Activated T-cell treated with anti-CD3 and anti-CD28 coated beads, Interleukin-2, amount 50 U/mL, for 72 hours (primary cell): ENCODE results near the gene CDADC1. TPM values are rescaled to one million over a fixed set of nuclear protein-coding genes. Genes with fewer than 3 reads are reported as not detected.

Experiments used
- ATAC-seq, 2 donors: fragments of 150-1000 bp; cut with Tn5 transposase; replicated peaks in 1 of 2; 2 replicates each; pipeline ENCODE4 v1.10.0; 2021; ENCODE audit warnings: moderate library complexity in 2 of 2, mild to moderate bottlenecking in 1 of 2
- DNase-seq, 2 donors: peaks; one replicate each; pipeline ENCODE4 v3.0.0; 2021 to 2022; ENCODE audit warnings: mixed read lengths in 1 of 2
- H3K27ac Mint-ChIP-seq: one replicate; pipeline ENCODE4 v1.8.0; 2022; ENCODE audit warnings: mild to moderate bottlenecking, moderate library complexity, mixed read lengths
- H3K27me3 Mint-ChIP-seq: one replicate; pipeline ENCODE4 v1.8.0; 2022; ENCODE audit warnings: low read depth, mixed read lengths
- H3K36me3 Mint-ChIP-seq, 2 donors: one replicate each; pipeline ENCODE4 v1.8.0; 2022; ENCODE audit warnings: mixed read lengths in 2 of 2, mild to moderate bottlenecking in 1 of 2; ENCODE audit not compliant: insufficient read depth in 2 of 2
- H3K4me1 Mint-ChIP-seq: one replicate; pipeline ENCODE4 v1.8.0; 2022; ENCODE audit warnings: low read depth, mixed read lengths
- H3K4me3 Mint-ChIP-seq, 2 donors: one replicate each; pipeline ENCODE4 v1.8.0; 2022; ENCODE audit warnings: mild to moderate bottlenecking in 2 of 2, mixed read lengths in 2 of 2, moderate library complexity in 2 of 2
- H3K9me3 Mint-ChIP-seq, 2 donors: one replicate each; pipeline ENCODE4 v1.8.0; 2022; ENCODE audit warnings: mixed read lengths in 2 of 2
- total RNA-seq, 2 donors: library from RNA; stranded (reverse); gene quantifications; one replicate each; pipeline ENCODE4 v1.2.3, GENCODE V29; 2022

Gene CDADC1
- total RNA-seq, 2 donors from 2014 or later: 13.4 to 14.8 TPM

DNA sequence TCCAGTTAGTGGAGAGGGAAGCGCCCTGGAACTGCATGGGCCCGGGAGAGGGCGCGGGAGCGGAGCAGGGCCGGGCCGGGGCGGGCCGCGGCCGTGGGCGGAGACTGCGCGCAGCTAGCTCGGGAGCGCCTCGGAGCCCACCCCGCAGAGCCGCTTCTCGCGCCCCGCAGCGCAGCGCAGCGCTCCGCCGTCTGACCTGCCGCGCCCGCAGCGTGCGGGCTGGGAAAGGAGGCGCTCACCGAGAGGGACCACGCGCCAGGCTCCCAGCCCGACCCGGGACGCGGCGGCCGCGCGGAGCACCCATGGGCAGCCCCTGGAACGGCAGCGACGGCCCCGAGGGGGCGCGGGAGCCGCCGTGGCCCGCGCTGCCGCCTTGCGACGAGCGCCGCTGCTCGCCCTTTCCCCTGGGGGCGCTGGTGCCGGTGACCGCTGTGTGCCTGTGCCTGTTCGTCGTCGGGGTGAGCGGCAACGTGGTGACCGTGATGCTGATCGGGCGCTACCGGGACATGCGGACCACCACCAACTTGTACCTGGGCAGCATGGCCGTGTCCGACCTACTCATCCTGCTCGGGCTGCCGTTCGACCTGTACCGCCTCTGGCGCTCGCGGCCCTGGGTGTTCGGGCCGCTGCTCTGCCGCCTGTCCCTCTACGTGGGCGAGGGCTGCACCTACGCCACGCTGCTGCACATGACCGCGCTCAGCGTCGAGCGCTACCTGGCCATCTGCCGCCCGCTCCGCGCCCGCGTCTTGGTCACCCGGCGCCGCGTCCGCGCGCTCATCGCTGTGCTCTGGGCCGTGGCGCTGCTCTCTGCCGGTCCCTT is 27.5 kb upstream of the CDADC1 start, which contains the start of gene MLNR:
Gene MLNR, plus strand, starts transcription at position 303 of the 820 bp plus-strand sequence. Its CDS starts 0 bp downstream, at position 303.
- DNase-seq (peak; percentile 62 to 67), ATAC-seq (peak; percentile 78)
- no peaks in the 10 kb centered on the region for H3K9me3 Mint-ChIP-seq
- peaks cover 63% of the 10 kb centered on the region for H3K27me3 Mint-ChIP-seq
- peak within 1 kb of the TSS; percentile 81 to 87 for H3K4me3 Mint-ChIP-seq
- H3K4me1 Mint-ChIP-seq: peaks cover 11% of the 10 kb centered on the region
- peak within 1 kb of the TSS; percentile 53 for H3K27ac Mint-ChIP-seq
- H3K36me3 Mint-ChIP-seq: peaks cover 0 to 4% of the 10 kb centered on the region in 2 donors

DNA sequence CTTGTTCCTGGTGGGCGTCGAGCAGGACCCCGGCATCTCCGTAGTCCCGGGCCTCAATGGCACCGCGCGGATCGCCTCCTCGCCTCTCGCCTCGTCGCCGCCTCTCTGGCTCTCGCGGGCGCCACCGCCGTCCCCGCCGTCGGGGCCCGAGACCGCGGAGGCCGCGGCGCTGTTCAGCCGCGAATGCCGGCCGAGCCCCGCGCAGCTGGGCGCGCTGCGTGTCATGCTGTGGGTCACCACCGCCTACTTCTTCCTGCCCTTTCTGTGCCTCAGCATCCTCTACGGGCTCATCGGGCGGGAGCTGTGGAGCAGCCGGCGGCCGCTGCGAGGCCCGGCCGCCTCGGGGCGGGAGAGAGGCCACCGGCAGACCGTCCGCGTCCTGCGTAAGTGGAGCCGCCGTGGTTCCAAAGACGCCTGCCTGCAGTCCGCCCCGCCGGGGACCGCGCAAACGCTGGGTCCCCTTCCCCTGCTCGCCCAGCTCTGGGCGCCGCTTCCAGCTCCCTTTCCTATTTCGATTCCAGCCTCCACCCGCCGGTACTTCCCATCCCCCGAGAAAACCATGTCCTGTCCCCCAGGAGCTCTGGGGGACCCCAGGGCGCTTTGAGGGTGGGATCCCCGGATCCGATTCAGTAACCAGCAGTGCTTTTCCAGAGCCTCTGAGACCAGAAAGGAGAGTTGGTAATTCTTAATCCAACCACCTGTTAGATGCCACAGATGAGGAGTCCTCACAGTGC is 26.7 kb upstream of the CDADC1 start:
- peak; percentile 57 for ATAC-seq
- H3K9me3 Mint-ChIP-seq: no peaks in the 10 kb centered on the region
- H3K4me3 Mint-ChIP-seq: peak overlapping the region; percentile 81 to 87
- DNase-seq: peak; percentile 34 to 43
- H3K36me3 Mint-ChIP-seq: peaks cover 0 to 4% of the 10 kb centered on the region in 2 donors
- H3K4me1 Mint-ChIP-seq: peaks cover 10% of the 10 kb centered on the region
- H3K27ac Mint-ChIP-seq: no peak overlapping the region
- peaks cover 64% of the 10 kb centered on the region for H3K27me3 Mint-ChIP-seq

GRCh38 chr13:49221590-49221965 is 26.1 kb upstream of the CDADC1 start:
- Mint-ChIP-seq H3K27me3 (peaks cover 64% of the 10 kb centered on the region), H3K4me3 (peak overlapping the region; percentile 81 to 87), H3K27ac (no peak overlapping the region), H3K4me1 (peaks cover 10% of the 10 kb centered on the region), H3K36me3 (peaks cover 0 to 4% of the 10 kb centered on the region in 2 donors), H3K9me3 (no peaks in the 10 kb centered on the region)
- DNase-seq (no peak), ATAC-seq (no peak)

DNA sequence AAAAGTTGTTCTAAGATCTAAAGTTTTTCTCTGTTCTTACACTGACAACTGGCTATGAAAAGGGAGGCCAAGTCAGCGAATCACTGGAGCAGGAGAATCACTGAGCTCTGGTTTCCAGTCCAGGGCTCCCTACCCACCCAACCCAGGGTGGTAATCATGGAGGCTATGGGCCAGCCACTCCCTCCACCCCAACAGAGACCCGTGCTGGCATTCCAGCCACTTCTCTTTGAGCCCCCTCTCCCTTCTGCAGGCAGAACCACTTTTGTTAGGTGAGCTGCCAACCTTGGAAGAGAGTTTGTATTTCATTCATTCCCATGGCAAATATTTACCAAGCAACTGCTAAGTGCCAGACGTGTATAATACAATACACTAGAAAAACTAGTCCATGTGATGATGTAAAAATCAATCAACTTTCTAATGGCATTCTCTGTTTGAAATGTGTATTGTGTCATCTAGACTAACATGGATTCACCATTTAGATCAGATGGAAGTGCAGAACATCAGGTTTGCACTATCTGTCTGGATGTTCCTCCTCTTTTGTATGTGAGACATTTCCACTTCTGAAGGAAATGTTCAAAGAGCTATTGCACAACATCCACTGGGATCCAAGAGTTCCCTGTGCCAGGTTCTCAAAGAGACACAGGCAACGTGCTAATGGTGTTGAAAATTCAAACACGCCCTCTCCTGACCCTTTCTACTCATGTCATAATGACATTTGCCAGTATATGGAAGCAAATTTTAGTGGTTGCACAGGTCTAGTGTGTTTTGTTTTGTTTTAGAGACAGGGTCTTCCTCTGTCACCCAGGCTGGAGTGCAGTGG is 22.3 kb upstream of the CDADC1 start:
- DNase-seq (no peak), ATAC-seq (no peak)
- Mint-ChIP-seq H3K27me3 (peaks cover 31% of the 10 kb centered on the region), H3K9me3 (no peaks in the 10 kb centered on the region), H3K4me3 (no peak overlapping the region), H3K27ac (no peak overlapping the region), H3K4me1 (peaks cover 4% of the 10 kb centered on the region), H3K36me3 (peaks cover 0 to 2% of the 10 kb centered on the region in 2 donors)

GRCh38 chr13:49226613-49227012 is 21.1 kb upstream of the CDADC1 start:
- ATAC-seq (no peak), DNase-seq (no peak)
- no peak overlapping the region for H3K27ac Mint-ChIP-seq
- no peak overlapping the region for H3K4me3 Mint-ChIP-seq
- no peaks in the 10 kb centered on the region for H3K36me3 Mint-ChIP-seq
- no peaks in the 10 kb centered on the region for H3K9me3 Mint-ChIP-seq
- no peaks in the 10 kb centered on the region for H3K4me1 Mint-ChIP-seq
- H3K27me3 Mint-ChIP-seq: peaks cover 25% of the 10 kb centered on the region

GRCh38 chr13:49234741-49235140 is 13.0 kb upstream of the CDADC1 start:
- no peak for DNase-seq
- peaks cover 13% of the 10 kb centered on the region for H3K27me3 Mint-ChIP-seq
- no peak overlapping the region for H3K27ac Mint-ChIP-seq
- no peaks in the 10 kb centered on the region for H3K36me3 Mint-ChIP-seq
- no peaks in the 10 kb centered on the region for H3K4me1 Mint-ChIP-seq
- no peak for ATAC-seq
- H3K4me3 Mint-ChIP-seq: no peak overlapping the region
- H3K9me3 Mint-ChIP-seq: no peaks in the 10 kb centered on the region

DNA sequence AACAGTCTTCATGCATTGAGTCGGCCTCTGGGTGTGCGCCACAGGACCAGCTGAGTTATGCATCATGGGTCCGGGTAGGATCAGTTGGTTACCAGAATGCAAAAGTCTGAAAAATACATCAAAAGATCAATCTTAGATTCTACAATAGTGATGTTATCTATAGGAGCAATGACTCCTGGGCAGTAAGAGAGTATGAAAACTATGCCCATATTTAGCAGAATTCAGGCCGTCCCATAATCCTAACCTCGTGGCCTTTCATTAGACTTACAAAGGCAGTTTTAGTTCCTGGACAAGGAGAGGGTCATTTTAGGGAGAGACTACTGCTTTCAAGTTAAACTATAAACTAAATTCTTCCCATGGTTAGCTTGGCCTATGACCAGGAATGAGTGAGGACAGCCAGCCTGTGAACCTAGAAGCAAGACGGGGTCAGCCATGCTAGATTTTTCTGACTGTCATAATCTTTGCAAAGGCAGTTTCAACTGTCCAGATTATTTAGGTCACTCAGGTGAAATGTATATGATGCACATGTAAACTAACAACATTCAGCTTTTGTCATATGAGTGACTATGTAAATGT is 11.8 kb upstream of the CDADC1 start:
- DNase-seq: no peak
- Mint-ChIP-seq H3K4me3 (no peak overlapping the region), H3K27me3 (peaks cover 13% of the 10 kb centered on the region), H3K27ac (no peak overlapping the region), H3K36me3 (no peaks in the 10 kb centered on the region), H3K9me3 (no peaks in the 10 kb centered on the region), H3K4me1 (no peaks in the 10 kb centered on the region)
- ATAC-seq: no peak

GRCh38 chr13:49238621-49239020 is 9.1 kb upstream of the CDADC1 start:
- Mint-ChIP-seq H3K27me3 (peaks cover 11% of the 10 kb centered on the region), H3K27ac (no peak overlapping the region), H3K9me3 (no peaks in the 10 kb centered on the region)

DNA sequence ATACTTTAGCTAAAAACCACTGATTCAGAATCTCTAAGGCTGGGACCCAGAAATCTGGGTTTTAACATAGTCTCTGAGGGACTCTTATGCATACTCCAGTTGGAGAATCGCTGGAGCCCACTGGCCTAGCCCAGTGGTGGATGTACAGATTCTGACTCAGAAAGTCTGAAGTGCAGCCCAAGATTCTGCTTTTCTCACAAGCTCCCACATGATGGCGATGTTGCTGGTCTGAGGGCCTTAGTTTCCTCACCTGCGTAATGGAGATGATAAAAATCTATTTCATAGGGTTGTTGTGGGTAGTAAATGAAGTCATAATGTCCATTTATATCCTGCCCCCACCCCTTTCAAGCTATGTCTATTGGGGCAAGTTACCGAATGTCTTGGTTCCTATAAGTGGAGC is 7.7 kb upstream of the CDADC1 start:
- H3K36me3 Mint-ChIP-seq: no peaks in the 10 kb centered on the region

More at GRCh38 chr13:49238621-49239020, 9.1 kb upstream of the CDADC1 start:
- ATAC-seq: no peak
- H3K36me3 Mint-ChIP-seq: no peaks in the 10 kb centered on the region
- H3K4me3 Mint-ChIP-seq: no peak overlapping the region
- DNase-seq: no peak
- no peaks in the 10 kb centered on the region for H3K4me1 Mint-ChIP-seq

DNA sequence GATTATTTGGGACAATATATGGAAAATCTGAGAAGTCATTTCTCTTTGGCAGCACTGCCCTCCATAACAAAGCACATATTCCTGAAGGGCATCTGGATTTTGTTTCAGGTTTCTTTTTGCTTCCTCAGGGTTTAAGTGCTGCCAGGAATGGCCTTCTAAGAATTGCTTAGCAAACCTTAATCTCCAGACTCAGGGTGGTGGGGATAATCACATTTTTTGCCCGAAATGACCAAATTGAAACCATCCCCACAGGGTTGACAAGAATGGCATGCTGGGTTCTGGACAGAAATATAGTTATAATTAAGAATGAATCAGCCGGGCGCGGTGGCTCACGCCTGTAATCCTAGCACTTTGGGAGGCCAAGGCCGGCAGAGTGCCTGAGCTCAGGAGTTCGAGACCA is 6.4 kb upstream of the CDADC1 start:
- peaks cover 22% of the 10 kb centered on the region for H3K27me3 Mint-ChIP-seq
- no peak overlapping the region for H3K4me3 Mint-ChIP-seq
- DNase-seq (no peak), ATAC-seq (no peak)
- H3K27ac Mint-ChIP-seq: no peak overlapping the region
- H3K36me3 Mint-ChIP-seq: no peaks in the 10 kb centered on the region
- no peaks in the 10 kb centered on the region for H3K4me1 Mint-ChIP-seq
- H3K9me3 Mint-ChIP-seq: no peaks in the 10 kb centered on the region

More for the DNA sequence above, 7.7 kb upstream of the CDADC1 start:
- no peaks in the 10 kb centered on the region for H3K9me3 Mint-ChIP-seq
- H3K4me3 Mint-ChIP-seq: no peak overlapping the region
- H3K27ac Mint-ChIP-seq: no peak overlapping the region
- ATAC-seq (peak; percentile 80 to 86), DNase-seq (peak; percentile 45 to 51)
- no peaks in the 10 kb centered on the region for H3K4me1 Mint-ChIP-seq
- H3K27me3 Mint-ChIP-seq: peaks cover 19% of the 10 kb centered on the region

DNA sequence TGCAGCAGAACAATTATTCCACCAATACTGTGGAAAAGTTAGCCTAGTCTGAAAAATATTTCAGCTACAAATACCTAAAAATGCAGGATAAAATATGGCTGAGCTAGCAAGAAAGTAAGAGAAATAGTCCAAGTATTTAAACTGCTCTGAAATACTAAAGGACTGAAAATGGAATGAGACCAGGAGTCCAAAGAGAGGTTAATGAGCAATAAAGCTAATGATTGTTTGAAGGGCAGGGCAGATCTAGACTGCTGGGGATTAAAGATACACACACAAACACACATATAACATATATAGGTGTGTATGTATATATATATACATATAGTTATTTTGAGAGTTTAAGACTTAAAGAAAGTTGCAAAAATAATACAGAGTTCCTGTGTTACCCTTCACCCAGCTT is 2.6 kb upstream of the CDADC1 start:
- Mint-ChIP-seq H3K27me3 (peaks cover 15% of the 10 kb centered on the region), H3K4me1 (peaks cover 19% of the 10 kb centered on the region), H3K36me3 (peaks cover 5 to 7% of the 10 kb centered on the region in 2 donors), H3K27ac (no peak overlapping the region), H3K4me3 (no peak overlapping the region), H3K9me3 (no peaks in the 10 kb centered on the region)
- no peak for ATAC-seq
- DNase-seq: no peak

DNA sequence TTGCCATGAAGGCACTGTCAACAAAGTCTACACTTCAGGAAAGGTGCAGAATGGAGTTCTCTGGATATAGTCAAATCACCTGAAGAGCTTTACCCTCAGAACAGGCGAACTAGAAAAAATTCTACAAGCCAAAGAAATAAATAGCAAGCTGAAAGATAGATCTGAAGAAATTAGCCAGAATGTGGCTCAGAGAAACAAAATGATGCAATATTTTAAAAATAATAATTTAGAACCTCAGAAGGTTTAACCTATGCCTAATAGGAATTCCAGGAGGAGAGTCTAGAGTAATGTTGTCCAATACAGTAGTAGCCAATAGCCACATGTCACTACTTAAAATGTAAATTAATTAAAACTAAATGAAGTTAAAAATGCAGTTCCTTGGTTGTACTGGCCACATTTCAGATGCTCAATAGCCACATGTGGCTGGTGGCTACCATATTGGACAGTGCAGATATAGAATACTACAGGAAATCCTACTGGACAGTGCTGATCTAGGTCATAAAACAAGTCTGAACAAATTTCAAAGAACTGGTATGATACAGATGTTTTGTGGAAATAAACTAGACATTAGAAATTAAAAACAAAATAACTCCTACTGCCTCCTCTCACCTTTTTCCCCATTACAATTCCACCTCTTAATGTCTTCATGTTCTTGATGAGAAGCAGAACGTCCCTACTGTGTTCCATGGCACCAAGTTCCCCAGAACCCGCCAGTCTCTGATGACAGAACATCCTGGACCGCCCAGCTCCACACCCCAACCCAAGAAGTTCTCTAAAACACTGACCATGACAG is 679 bp upstream of the CDADC1 start:
- H3K27me3 Mint-ChIP-seq: peaks cover 15% of the 10 kb centered on the region
- ATAC-seq (peak; percentile 48 to 59), DNase-seq (no peak)
- H3K9me3 Mint-ChIP-seq: no peaks in the 10 kb centered on the region
- peaks cover 5 to 7% of the 10 kb centered on the region in 2 donors for H3K36me3 Mint-ChIP-seq
- peaks cover 29% of the 10 kb centered on the region for H3K4me1 Mint-ChIP-seq
- peak overlapping the region; percentile 95 to 98 for H3K4me3 Mint-ChIP-seq
- H3K27ac Mint-ChIP-seq: peak overlapping the region; percentile 99
